ENCODE data around the gene SSTR3.
"Not testable (repeated sequence)": the region's sequence is repeated elsewhere in the genome, so short reads cannot be mapped to it uniquely, and the experiment has no call there.

The SSTR3 gene

GRCh38 chr22:37235897-37236607 is 23.8 kb upstream of the SSTR3 start:
- TF ChIP-seq CTCF (IDR thresholded peaks at IDR 0.05; ENCODE audit: low read depth, low read length, missing control alignments) = no peak
- H3K4me3 ChIP-seq (replicated peaks; ENCODE audit: low read depth, low read length) = no peak overlapping the region
- no peak for DNase-seq (ENCODE audit: extremely low read depth, low read depth)

GRCh38 chr22:37234736-37235711 is 22.7 kb upstream of the SSTR3 start:
- no peak for DNase-seq (ENCODE audit: extremely low read depth, low read depth)
- H3K4me3 ChIP-seq (replicated peaks; ENCODE audit: low read depth, low read length) = no peak overlapping the region
- TF ChIP-seq CTCF (IDR thresholded peaks at IDR 0.05; ENCODE audit: low read depth, low read length, missing control alignments) = no peak

- DNase-seq (ENCODE audit: extremely low read depth, low read depth) = no peak
- TF ChIP-seq CTCF (IDR thresholded peaks at IDR 0.05; ENCODE audit: low read depth, low read length, missing control alignments) = no peak
- H3K4me3 ChIP-seq (replicated peaks; ENCODE audit: low read depth, low read length) = no peak overlapping the region
Observed at GRCh38 chr22:37233751-37234631, 21.7 kb upstream of the SSTR3 start.

- DNase-seq (ENCODE audit: extremely low read depth, low read depth); H3K4me3 ChIP-seq (replicated peaks; ENCODE audit: low read depth, low read length): not testable (repeated sequence)
Observed at GRCh38 chr22:37233371-37233750, 21.1 kb upstream of the SSTR3 start.

GRCh38 chr22:37232140-37232998 is 20.1 kb upstream of the SSTR3 start:
- DNase-seq (ENCODE audit: extremely low read depth, low read depth) = no peak
- no peak for TF ChIP-seq CTCF (IDR thresholded peaks at IDR 0.05; ENCODE audit: low read depth, low read length, missing control alignments)
- H3K4me3 ChIP-seq (replicated peaks; ENCODE audit: low read depth, low read length) = no peak overlapping the region

- TF ChIP-seq CTCF (IDR thresholded peaks at IDR 0.05; ENCODE audit: low read depth, low read length, missing control alignments) = no peak
- no peak overlapping the region for H3K4me3 ChIP-seq (replicated peaks; ENCODE audit: low read depth, low read length)
- DNase-seq (ENCODE audit: extremely low read depth, low read depth) = no peak
Observed at GRCh38 chr22:37231406-37232139, 19.3 kb upstream of the SSTR3 start.

All from HFF-Myc (cell line).